Mucosa of rectum (tissue), 2 donors: ENCODE data around the gene MBTD1.
"Not testable (repeated sequence)": the region's sequence is repeated elsewhere in the genome, so short reads cannot be mapped to it uniquely, and the experiment has no call there.

ENCODE experiments used
- H3K27ac ChIP-seq, 2 donors: one replicate each; pipeline ENCODE4 v1.7.0; 2013; ENCODE audit warnings: inconsistent platforms in 2 of 2, low read depth in 2 of 2, low read length in 2 of 2
- H3K27me3 ChIP-seq, 2 donors: one replicate each; pipeline ENCODE4 v1.7.0; 2013; ENCODE audit warnings: low read length in 2 of 2; ENCODE audit not compliant: control insufficient read depth in 2 of 2, insufficient read depth in 2 of 2
- H3K36me3 ChIP-seq, 2 donors: one replicate each; pipeline ENCODE4 v1.7.0; 2013; ENCODE audit warnings: low read length in 2 of 2; ENCODE audit not compliant: control insufficient read depth in 2 of 2, insufficient read depth in 2 of 2
- H3K4me1 ChIP-seq, 2 donors: one replicate each; pipeline ENCODE4 v1.7.0; 2013; ENCODE audit warnings: low read length in 2 of 2, mild to moderate bottlenecking in 1 of 2; ENCODE audit not compliant: control insufficient read depth in 2 of 2, insufficient read depth in 2 of 2
- H3K4me3 ChIP-seq, 2 donors: one replicate each; pipeline ENCODE4 v1.7.0; 2013; ENCODE audit warnings: low read length in 2 of 2
- H3K9ac ChIP-seq, 2 donors: one replicate each; pipeline ENCODE4 v1.7.0; 2013; ENCODE audit warnings: low read length in 2 of 2, low read depth in 1 of 2, mild to moderate bottlenecking in 1 of 2
- H3K9me3 ChIP-seq, 2 donors: one replicate each; pipeline ENCODE4 v1.7.0; 2013; ENCODE audit warnings: low read length in 2 of 2; ENCODE audit not compliant: control insufficient read depth in 2 of 2
- donor health status: healthy.
- donor health status: Normal muscosa, but diverticular disease.

The MBTD1 gene

DNA sequence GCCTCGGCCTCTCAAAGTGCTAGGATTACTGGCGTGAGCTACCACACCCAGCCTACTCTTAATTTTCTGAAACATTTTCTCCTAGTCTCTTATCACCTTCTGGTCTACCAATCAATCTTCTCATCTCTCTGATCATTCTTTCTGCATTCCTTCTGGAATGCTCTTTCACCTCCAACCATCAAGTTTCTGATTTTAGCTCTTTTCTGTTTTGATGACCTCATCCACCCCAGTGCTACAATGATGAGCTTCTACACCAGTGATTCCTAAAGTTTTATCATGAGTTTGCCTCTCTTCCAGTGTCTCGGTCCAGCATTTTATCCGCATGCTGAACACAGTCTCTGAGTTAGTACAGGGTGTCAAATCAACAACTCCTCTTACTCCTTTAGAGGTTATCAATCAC, 62.1 kb downstream of the MBTD1 start:
- no peaks in the 10 kb centered on the region for H3K4me1 ChIP-seq
- H3K4me3 ChIP-seq: no peak overlapping the region
- H3K27ac ChIP-seq: no peak overlapping the region
- H3K9ac ChIP-seq: no peak overlapping the region
- H3K27me3 ChIP-seq: no peaks in the 10 kb centered on the region
- no peaks in the 10 kb centered on the region for H3K9me3 ChIP-seq
- peaks cover 34 to 48% of the 10 kb centered on the region in 2 donors for H3K36me3 ChIP-seq

DNA sequence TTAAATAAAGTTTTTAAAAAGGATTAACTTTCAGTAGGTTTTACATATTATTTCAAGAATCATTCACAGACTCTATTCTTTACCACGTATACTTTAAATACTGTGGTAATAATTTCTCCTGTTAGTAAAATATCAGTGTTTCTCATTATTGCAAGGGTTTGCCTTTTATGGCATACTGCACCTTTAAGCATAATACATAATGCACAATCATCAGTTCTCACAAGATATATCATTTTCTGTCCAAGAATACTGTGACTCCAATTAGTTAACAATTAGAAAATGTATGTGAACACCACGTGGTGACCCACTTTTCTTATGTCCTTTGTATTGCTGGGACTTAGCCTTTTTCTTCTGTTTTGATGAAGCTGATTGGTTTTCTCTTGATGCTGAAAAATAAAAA, 68.0 kb downstream of the MBTD1 start:
- Histone ChIP-seq H3K4me3 (no peak overlapping the region), H3K9ac (no peak overlapping the region), H3K9me3 (no peaks in the 10 kb centered on the region), H3K4me1 (no peaks in the 10 kb centered on the region), H3K36me3 (peaks cover 34 to 46% of the 10 kb centered on the region in 2 donors), H3K27ac (no peak overlapping the region), H3K27me3 (no peaks in the 10 kb centered on the region)

DNA sequence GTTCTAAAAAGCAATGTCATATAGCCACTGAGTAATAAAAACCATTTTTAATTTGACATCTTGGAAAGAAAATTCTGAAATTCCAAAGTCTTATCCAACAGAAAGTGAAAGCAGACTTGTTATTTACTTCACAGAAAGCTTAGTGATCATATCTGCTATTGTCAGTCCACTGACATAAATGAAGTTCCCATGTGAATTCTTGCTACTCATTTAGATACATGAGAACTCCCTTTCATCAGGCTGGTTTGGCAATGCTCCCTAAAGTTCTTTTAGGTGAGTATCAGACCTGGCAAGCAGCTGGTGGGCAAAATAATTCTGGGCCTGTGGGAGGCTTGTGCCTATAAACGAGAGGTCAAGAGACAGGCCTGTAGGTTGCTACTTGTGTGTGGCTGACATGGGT, 70.2 kb downstream of the MBTD1 start:
- Histone ChIP-seq H3K27ac (no peak overlapping the region), H3K36me3 (peaks cover 35 to 44% of the 10 kb centered on the region in 2 donors), H3K9me3 (no peaks in the 10 kb centered on the region)

DNA sequence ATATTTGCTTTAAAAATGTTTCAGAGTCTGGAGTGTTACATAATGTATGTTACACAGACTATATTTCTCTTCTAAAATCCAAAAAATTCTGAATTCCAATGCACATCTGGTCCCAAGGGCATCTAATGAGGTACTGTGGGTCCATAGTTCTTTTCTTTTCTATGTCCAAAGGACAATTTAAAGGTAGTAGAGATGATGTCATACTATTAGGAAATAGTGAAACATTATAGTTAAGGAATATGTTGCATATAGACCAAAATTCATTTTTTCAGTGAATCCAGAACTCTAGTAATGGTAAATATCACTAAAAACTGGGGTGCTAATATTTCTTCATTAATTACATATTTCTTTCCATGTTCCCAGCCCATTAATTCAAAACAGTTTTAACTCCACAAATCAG, 70.7 kb downstream of the MBTD1 start:
- Histone ChIP-seq H3K36me3 (peaks cover 35 to 47% of the 10 kb centered on the region in 2 donors), H3K4me3 (no peak overlapping the region), H3K4me1 (no peaks in the 10 kb centered on the region), H3K27me3 (no peaks in the 10 kb centered on the region), H3K9me3 (no peaks in the 10 kb centered on the region), H3K27ac (no peak overlapping the region), H3K9ac (no peak overlapping the region)

More for the DNA sequence above, 70.2 kb downstream of the MBTD1 start:
- Histone ChIP-seq H3K27me3 (no peaks in the 10 kb centered on the region), H3K4me3 (no peak overlapping the region), H3K4me1 (no peaks in the 10 kb centered on the region), H3K9ac (no peak overlapping the region)

DNA sequence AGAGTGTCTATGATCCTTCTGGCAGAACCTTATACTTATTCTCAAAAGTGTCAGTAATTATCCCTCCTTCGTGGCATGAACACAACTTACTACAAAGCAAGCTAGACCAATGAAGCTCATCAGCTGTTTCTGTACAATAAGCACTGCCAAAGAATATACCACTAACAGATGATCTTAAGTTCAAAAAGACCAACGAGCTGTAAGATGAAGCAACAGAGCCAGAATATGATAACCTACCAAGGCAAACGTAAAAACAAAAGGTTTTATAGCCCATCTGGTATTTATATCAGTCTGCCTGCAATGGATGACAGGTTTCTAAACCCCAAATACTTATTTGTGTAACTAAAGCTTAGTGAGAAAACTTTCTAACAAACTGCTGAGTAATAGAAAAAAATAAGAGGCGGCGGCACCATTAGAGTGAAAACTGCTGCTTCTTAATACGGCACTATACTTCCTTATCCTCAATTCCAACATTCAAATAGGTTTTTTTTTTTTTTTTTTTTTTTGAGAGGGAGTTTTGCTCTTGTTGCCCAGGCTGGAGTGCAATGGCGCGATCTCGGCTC, 71.5 kb downstream of the MBTD1 start:
- peaks cover 36 to 42% of the 10 kb centered on the region in 2 donors for H3K36me3 ChIP-seq

DNA sequence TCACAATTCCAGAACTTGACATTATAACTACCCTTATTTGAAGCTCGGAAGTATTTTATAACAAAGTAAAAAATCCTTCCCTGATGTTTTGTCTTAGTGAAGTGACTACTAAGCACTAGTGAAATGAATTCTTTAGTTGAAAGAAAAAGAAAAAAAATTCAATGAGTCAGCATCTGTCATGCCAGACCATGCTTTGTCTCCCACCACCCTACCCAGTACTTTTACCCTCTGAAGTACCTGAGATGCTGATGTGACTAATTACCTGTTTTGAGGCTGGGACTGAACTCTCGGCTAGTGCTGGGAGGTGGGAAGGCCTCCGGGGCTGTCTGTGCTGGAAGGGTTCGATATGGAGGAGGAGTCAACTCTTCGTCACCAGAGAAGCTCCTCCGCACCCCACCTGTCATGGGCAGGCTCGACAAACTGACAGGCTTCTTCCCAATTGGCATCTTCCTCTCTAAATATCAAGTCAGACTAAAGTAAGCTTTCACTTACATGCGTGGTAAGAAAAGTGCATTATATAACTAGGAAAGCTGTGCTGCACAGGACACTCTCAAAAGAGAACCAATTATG, 74.0 kb downstream of the MBTD1 start:
- H3K9ac ChIP-seq: no peak overlapping the region
- H3K27me3 ChIP-seq: no peaks in the 10 kb centered on the region
- no peak overlapping the region for H3K27ac ChIP-seq
- peaks cover 26 to 30% of the 10 kb centered on the region in 2 donors for H3K36me3 ChIP-seq
- no peaks in the 10 kb centered on the region for H3K4me1 ChIP-seq
- no peak overlapping the region for H3K4me3 ChIP-seq
- no peaks in the 10 kb centered on the region for H3K9me3 ChIP-seq

More for the DNA sequence above, 71.5 kb downstream of the MBTD1 start:
- no peaks in the 10 kb centered on the region for H3K9me3 ChIP-seq
- no peak overlapping the region for H3K4me3 ChIP-seq
- no peaks in the 10 kb centered on the region for H3K4me1 ChIP-seq
- no peaks in the 10 kb centered on the region for H3K27me3 ChIP-seq
- no peak overlapping the region for H3K27ac ChIP-seq
- H3K9ac ChIP-seq: no peak overlapping the region

DNA sequence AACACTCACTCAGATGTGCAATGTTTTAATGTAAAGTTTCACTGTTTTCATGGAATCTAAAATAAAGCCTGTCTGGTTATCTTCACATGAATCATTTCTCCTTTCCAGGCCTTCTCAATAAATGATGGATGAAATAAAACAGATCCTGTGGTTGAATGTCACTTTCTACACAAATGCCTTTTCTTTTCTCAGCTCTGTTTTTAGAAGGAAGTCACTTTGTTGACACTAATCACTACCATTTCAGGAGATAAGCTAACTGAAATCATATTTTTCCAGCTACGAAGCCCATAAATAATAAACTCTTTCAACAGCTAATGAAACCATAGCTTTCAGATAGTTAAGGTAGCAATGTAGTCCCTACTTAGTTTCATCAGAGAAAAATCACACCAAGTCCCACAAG, 75.7 kb downstream of the MBTD1 start:
- Histone ChIP-seq H3K4me3 (no peak overlapping the region), H3K9ac (no peak overlapping the region), H3K27me3 (no peaks in the 10 kb centered on the region), H3K36me3 (peaks cover 22 to 29% of the 10 kb centered on the region in 2 donors), H3K4me1 (no peaks in the 10 kb centered on the region), H3K27ac (no peak overlapping the region), H3K9me3 (no peaks in the 10 kb centered on the region)

DNA sequence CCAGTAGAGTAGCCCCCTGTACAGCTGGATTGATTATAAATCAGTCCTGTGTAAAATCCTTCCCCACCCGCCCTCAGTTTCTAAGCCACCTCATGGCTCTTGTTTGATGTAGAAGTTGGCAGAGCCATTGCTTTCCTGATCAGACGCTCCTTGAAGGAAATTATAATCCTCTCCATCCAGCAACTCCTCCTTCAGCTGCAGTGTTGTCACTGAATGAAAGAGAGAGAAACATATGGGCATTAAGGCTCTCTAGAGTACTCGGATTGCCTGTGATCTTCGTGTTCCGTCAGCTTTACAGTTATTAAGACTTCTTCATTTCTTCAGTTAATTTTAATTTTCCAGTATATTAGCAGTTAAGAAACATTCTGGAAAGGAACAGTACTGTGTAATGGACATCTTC, 79.4 kb downstream of the MBTD1 start:
- Histone ChIP-seq H3K9ac (no peak overlapping the region), H3K36me3 (peaks cover 13 to 21% of the 10 kb centered on the region in 2 donors), H3K27me3 (no peaks in the 10 kb centered on the region), H3K9me3 (no peaks in the 10 kb centered on the region), H3K4me3 (no peak overlapping the region), H3K4me1 (no peaks in the 10 kb centered on the region), H3K27ac (no peak overlapping the region)

DNA sequence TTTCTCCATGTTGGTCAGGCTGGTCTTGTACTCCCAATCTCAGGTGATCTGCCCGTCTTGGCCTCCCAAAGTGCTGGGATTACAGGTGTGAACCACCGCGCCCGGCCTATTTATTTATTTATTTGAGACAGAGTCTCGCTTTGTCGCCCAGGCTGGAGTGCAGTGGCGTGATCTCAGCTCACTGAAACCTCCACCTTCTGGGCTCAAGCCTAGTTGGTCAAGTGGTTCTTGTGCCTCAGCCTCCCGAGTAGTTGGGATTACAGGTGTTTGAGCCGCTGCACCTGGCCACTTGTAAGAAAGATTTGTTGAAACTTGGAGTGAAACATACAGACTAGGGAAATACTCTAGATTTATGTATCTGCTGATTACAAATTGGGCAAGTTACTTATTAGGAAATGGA, 87.8 kb downstream of the MBTD1 start:
- not testable (repeated sequence) for H3K9me3 ChIP-seq, H3K27me3 ChIP-seq, H3K27ac ChIP-seq, H3K9ac ChIP-seq, H3K4me3 ChIP-seq
- Histone ChIP-seq H3K36me3 (peaks cover 7 to 17% of the 10 kb centered on the region in 2 donors), H3K4me1 (peaks cover 5 to 12% of the 10 kb centered on the region in 2 donors)

DNA sequence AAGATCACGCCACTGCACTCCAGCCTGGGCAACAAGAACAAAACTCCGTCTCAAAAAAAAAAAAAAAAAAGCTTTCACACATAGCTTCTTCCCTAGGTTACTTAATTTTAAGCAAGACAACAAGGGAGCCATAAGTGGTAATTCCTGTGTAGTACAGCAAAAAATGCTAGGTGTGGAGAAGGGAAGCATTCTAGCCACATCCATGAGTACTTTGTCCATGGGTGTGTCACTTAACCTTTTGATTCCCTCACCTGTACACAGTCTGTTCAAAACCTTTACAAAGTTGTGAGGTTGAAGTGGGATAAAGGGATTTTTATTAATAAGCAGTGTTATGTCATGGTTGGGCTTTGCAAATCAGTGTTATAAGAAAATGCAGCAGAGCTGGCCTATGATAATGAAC, 89.1 kb downstream of the MBTD1 start:
- Histone ChIP-seq H3K4me3 (no peak overlapping the region), H3K27me3 (no peaks in the 10 kb centered on the region), H3K36me3 (peaks cover 7 to 17% of the 10 kb centered on the region in 2 donors), H3K9ac (no peak overlapping the region), H3K4me1 (peaks cover 8 to 13% of the 10 kb centered on the region in 2 donors), H3K9me3 (no peaks in the 10 kb centered on the region), H3K27ac (no peak overlapping the region)
